Measurements from ENCODE around the gene UNC13C. TPM values are rescaled to one million over a fixed set of nuclear protein-coding genes. Genes with fewer than 3 reads are reported as not detected.

UNC13C gene
- total and polyA plus RNA-seq, 10 of the 15 experiments (the other 5 are each of a cell fraction or from before 2014, with no cell fraction given), result 9.9 to 81.3 (median 25.0) TPM

- TF ChIP-seq MLLT1 (IDR thresholded peaks at IDR 0.05) (no peak), CEBPZ (IDR thresholded peaks at IDR 0.05; ENCODE audit: low read depth, low read length) (no peak), PAX8 (IDR thresholded peaks at IDR 0.05) (no peak), RUNX3 (IDR thresholded peaks at IDR 0.05; ENCODE audit: low read length) (no peak), ASH2L (IDR thresholded peaks at IDR 0.05; ENCODE audit: borderline replicate concordance, low read depth) (no peak), MAX (IDR thresholded peaks at IDR 0.05; ENCODE audit: low read depth, low read length) (no peak), ZZZ3 (IDR thresholded peaks at IDR 0.05; ENCODE audit: control insufficient read depth, insufficient read length, low read depth) (no peak), BCLAF1 (IDR thresholded peaks at IDR 0.05) (no peak), USF2 (IDR thresholded peaks at IDR 0.05; ENCODE audit: borderline replicate concordance, low read depth, low read length) (no peak), FOXK2 (IDR thresholded peaks at IDR 0.05) (no peak)
These were observed 597.3 kb downstream of the UNC13C start (continued) for GRCh38 chr15:54575586-54575985.

All from GM12878 (cell line).